K562 (cell line): ENCODE measurements around the gene NFATC1. TPM values are rescaled to one million over a fixed set of nuclear protein-coding genes. Genes with fewer than 3 reads are reported as not detected.

Experiments used
- ARID3B ChIP-seq: fragments of 250-450 bp; sonication (Bioruptor Pico); IDR thresholded peaks from 2 replicates; pipeline ENCODE4 v1.4.0; 2020; ENCODE audit warnings: borderline replicate concordance
- DPF2 ChIP-seq: fragments of 450-650 bp; IDR thresholded peaks from 2 replicates; pipeline ENCODE4 v1.6.1; 2016
- FOSL1 ChIP-seq: fragments of 200-800 bp; sonication (Bioruptor generic); conservative IDR thresholded peaks from 2 replicates; pipeline ENCODE4 v1.6.1; 2016; ENCODE audit warnings: missing genetic modification characterization, missing compliant biosample characterization
- FUS ChIP-seq: fragments of 200-400 bp; formaldehyde crosslinking; optimal IDR thresholded peaks from 2 replicates; pipeline ENCODE3; 2017; ENCODE audit warnings: low read depth, low read length
- LCOR ChIP-seq: sonication (generic); formaldehyde crosslinking; IDR thresholded peaks from 2 replicates; pipeline ENCODE4 v1.8.0; 2022; ENCODE audit warnings: mild to moderate bottlenecking, missing genetic modification reagents
- MTA1 ChIP-seq: fragments of 450-650 bp; IDR thresholded peaks from 2 replicates; pipeline ENCODE4 v1.6.1; 2017; ENCODE audit warnings: borderline replicate concordance
- PHB ChIP-seq: fragments of 250-450 bp; sonication (Bioruptor Pico); IDR thresholded peaks from 2 replicates; pipeline ENCODE4 v1.5.0; 2021
- PHF8 ChIP-seq: fragments of 200-600 bp; sonication (generic); IDR thresholded peaks from 2 replicates; pipeline ENCODE4 v1.6.1; 2012; ENCODE audit warnings: mixed run types, mild to moderate bottlenecking, inconsistent platforms, low read length, moderate library complexity, borderline replicate concordance
- PHTF2 ChIP-seq: fragments of 250-450 bp; sonication (Bioruptor Pico); IDR thresholded peaks from 2 replicates; pipeline ENCODE4 v1.5.0; 2021; ENCODE audit warnings: mild to moderate bottlenecking
- PKNOX1 ChIP-seq: fragments of 450-650 bp; IDR thresholded peaks from 2 replicates; pipeline ENCODE4 v1.6.1; 2016
- POLR2G ChIP-seq: fragments of 200-400 bp; formaldehyde crosslinking; IDR thresholded peaks from 2 replicates; pipeline ENCODE4 v1.6.1; 2017; ENCODE audit warnings: low read depth, mild to moderate bottlenecking, antibody characterized with exemption, low read length, moderate library complexity
- RAD51 ChIP-seq: fragments of 450-650 bp; IDR thresholded peaks from 2 replicates; pipeline ENCODE4 v1.7.1; 2016; ENCODE audit warnings: low read depth, mild to moderate bottlenecking, borderline replicate concordance
- SIN3B ChIP-seq: fragments of 450-650 bp; IDR thresholded peaks from 2 replicates; pipeline ENCODE4 v1.6.1; 2017; ENCODE audit warnings: low read depth, mild to moderate bottlenecking, moderate library complexity
- TOE1 ChIP-seq, 2 experiments: fragments of 450-650 bp in 1 of 2; sonication (generic) in 1 of 2; formaldehyde crosslinking in 1 of 2; IDR thresholded peaks; 2 replicates each; pipeline versions ENCODE4 v1.7.1 to v1.8.0; 2016 to 2022; ENCODE audit warnings: borderline replicate concordance in 2 of 2, mild to moderate bottlenecking in 2 of 2, antibody characterized with exemption in 1 of 2, inconsistent platforms in 1 of 2, low read depth in 1 of 2, missing genetic modification reagents in 1 of 2, moderate library complexity in 1 of 2
- ZBTB12 ChIP-seq: fragments of 250-450 bp; sonication (Bioruptor Pico); IDR thresholded peaks from 2 replicates; pipeline ENCODE4 v1.4.0; 2020
- ZC3H11A ChIP-seq: IDR thresholded peaks from 2 replicates; pipeline ENCODE4 v1.6.1; 2012; ENCODE audit warnings: low read depth, low read length, improper control_type of control experiment
- ZNF354B ChIP-seq: fragments of 250-450 bp; sonication (Bioruptor Pico); IDR thresholded peaks from 2 replicates; pipeline ENCODE4 v1.4.0; 2020
- ZNF445 ChIP-seq: fragments of 250-450 bp; sonication (Bioruptor Pico); IDR thresholded peaks from 2 replicates; pipeline ENCODE4 v1.4.0; 2020; ENCODE audit warnings: low read depth, mild to moderate bottlenecking, moderate library complexity
- ZNF79 ChIP-seq: fragments of 250-450 bp; sonication (Bioruptor Pico); IDR thresholded peaks from 2 replicates; pipeline ENCODE4 v1.4.0; 2020; ENCODE audit warnings: low read depth, mild to moderate bottlenecking, moderate library complexity
- polyA plus RNA-seq, 8 experiments: library from polyadenylated mRNA; depleted of rRNA in 4 of 8; stranded (reverse) in 5 of 8; unstranded in 3 of 8; fragments of >200 nt; fragmentation: Nextera tagmentation in 2 of 8; fragmentation: Illumina TruSeq in 1 of 8; extraction: Ambion mirVana in 2 of 8; extraction: Trizol in 1 of 8; gene quantifications; 2 replicates each; pipeline versions ENCODE4 v1.2.1 to v1.2.3, GENCODE V29; 2011 to 2014; ENCODE audit warnings: inconsistent platforms in 1 of 8, missing spikeins in 1 of 8
- total RNA-seq, 7 experiments: library from RNA; depleted of rRNA in 6 of 7; stranded (reverse); fragments of >200 nt in 6 of 7; fragmentation: Illumina TruSeq in 2 of 7; extraction: Trizol in 2 of 7; gene quantifications; 2 replicates each; pipeline versions ENCODE4 v1.2.1 to v1.2.3, GENCODE V29; 2011 to 2021; ENCODE audit warnings: low replicate concordance in 1 of 7
- TF ChIP-seq, protein P1 (sequence below), 2 experiments: IDR thresholded peaks in 1 of 2; conservative IDR thresholded peaks in 1 of 2; 2 replicates each; pipeline ENCODE4 v1.6.1; 2016; ENCODE audit warnings: low read depth in 2 of 2, mild to moderate bottlenecking in 1 of 2, missing compliant biosample characterization in 1 of 2, missing genetic modification characterization in 1 of 2, moderate library complexity in 1 of 2
- TF ChIP-seq, protein P2 (sequence below), 2 experiments: IDR thresholded peaks; 2 replicates each; pipeline ENCODE4 v1.6.1; 2011; ENCODE audit warnings: borderline replicate concordance in 1 of 2, control low read depth in 1 of 2, low read depth in 1 of 2, low read length in 1 of 2, mild to moderate bottlenecking in 1 of 2, mixed read lengths in 1 of 2, moderate library complexity in 1 of 2; ENCODE audit not compliant: insufficient read depth in 1 of 2, insufficient read length in 1 of 2, poor library complexity in 1 of 2, severe bottlenecking in 1 of 2; ENCODE audit errors: extremely low read depth in 1 of 2

The NFATC1 gene
- total and polyA plus RNA-seq, 9 of the 15 experiments (the other 6 are each of a cell fraction or from before 2014, with no cell fraction given), result 1.1 to 16.4 (median 2.5) TPM

DNA sequence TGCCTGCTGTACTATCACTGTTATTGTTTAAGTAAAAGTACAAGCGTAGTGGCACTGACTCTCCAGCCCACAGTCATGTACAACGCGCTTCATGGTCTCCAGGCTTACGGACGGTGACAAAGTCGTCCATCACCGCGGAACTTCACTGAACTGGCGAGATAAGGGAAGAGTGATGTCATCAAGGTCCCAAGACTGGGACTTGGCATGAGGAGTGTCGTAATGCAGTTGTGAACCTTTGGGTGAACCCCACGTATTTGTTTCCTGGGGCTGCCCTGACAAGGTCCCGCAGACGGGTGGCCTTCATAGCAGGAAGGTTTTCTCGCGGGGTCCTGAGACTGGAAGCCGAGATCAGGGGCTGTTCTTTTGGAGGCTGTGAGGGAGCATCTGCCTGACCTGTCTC is 17.3 kb downstream of the NFATC1 start (continued):
- TF ChIP-seq ARID3B, result no peak
- no peak for TF ChIP-seq PHF8
- TF ChIP-seq LCOR (CRISPR knock-in tag), result no peak
- TF ChIP-seq POLR2G, result no peak
- no peak for TF ChIP-seq MTA1
- TF ChIP-seq FOSL1, result peak; percentile 49
- no peak for TF ChIP-seq RAD51
- TF ChIP-seq ZBTB12 (CRISPR knock-in tag), result peak; percentile 43; the same call in 1 of the 2 replicates
- no peak for TF ChIP-seq ZNF79 (CRISPR knock-in tag)
- TF ChIP-seq PHB (CRISPR knock-in tag), result no peak
- TF ChIP-seq PHTF2, result no peak
- TF ChIP-seq SIN3B, result no peak
- peak; percentile 80 for TF ChIP-seq PKNOX1
- TF ChIP-seq ZNF445 (CRISPR knock-in tag), result no peak
- no peak for TF ChIP-seq ZC3H11A
- peak; percentile 55 for TF ChIP-seq DPF2
- 0 out of 2 replicates have a peak, but pooled peaks have one; percentile 25 for TF ChIP-seq TOE1 (IDR thresholded peaks at IDR 0.05; ENCODE audit: borderline replicate concordance)
- TF ChIP-seq TOE1 (CRISPR knock-in tag; IDR thresholded peaks at IDR 0.05; ENCODE audit: borderline replicate concordance, low read depth), result no peak
- TF ChIP-seq, protein P1, sequence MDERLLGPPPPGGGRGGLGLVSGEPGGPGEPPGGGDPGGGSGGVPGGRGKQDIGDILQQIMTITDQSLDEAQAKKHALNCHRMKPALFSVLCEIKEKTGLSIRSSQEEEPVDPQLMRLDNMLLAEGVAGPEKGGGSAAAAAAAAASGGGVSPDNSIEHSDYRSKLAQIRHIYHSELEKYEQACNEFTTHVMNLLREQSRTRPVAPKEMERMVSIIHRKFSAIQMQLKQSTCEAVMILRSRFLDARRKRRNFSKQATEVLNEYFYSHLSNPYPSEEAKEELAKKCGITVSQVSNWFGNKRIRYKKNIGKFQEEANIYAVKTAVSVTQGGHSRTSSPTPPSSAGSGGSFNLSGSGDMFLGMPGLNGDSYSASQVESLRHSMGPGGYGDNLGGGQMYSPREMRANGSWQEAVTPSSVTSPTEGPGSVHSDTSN (CRISPR knock-in tag; IDR thresholded peaks at IDR 0.05; ENCODE audit: low read depth), result no peak
- TF ChIP-seq, protein P1 (tag; conservative IDR thresholded peaks at IDR 0.05; ENCODE audit: low read depth), result peak; percentile 87
- TF ChIP-seq, protein P2, sequence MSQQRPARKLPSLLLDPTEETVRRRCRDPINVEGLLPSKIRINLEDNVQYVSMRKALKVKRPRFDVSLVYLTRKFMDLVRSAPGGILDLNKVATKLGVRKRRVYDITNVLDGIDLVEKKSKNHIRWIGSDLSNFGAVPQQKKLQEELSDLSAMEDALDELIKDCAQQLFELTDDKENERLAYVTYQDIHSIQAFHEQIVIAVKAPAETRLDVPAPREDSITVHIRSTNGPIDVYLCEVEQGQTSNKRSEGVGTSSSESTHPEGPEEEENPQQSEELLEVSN (IDR thresholded peaks at IDR 0.05; ENCODE audit: borderline replicate concordance in 1 of 2, extremely low read depth in 1 of 2, insufficient read depth in 1 of 2, insufficient read length in 1 of 2, low read depth in 1 of 2, low read length in 1 of 2, poor library complexity in 1 of 2, severe bottlenecking in 1 of 2), result no peak
- TF ChIP-seq FUS, result no peak
- TF ChIP-seq ZNF354B (CRISPR knock-in tag), result no peak
